ENCODE data around the gene CD3G.
"Not testable (repeated sequence)": the region's sequence is repeated elsewhere in the genome, so short reads cannot be mapped to it uniquely, and the experiment has no call there.

CD3G gene

DNA sequence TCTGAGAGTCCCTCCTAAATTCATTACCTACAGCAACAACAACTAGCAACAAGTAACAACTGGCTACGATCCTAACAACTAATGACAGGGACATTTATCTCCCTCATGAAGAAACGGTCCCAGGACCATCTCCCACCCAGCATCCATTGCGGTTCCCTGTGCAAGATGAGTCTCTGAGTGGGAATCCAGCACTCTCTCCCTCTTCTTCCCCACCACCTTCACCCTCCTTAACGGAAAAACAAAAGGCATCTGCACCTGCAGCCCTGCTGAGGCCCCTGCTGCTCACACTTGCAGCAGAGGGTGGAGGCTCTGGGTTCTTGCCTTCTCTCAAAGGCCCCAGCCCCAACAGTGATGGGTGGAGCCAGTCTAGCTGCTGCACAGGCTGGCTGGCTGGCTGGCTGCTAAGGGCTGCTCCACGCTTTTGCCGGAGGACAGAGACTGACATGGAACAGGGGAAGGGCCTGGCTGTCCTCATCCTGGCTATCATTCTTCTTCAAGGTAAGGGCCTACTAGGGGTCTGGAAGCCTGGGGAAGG lies at the start of gene CD3G:
TSS of gene CD3G (plus strand) at position 364 of the 535 bp plus-strand sequence. CDS start at position 444, 80 bp downstream.
- DNase-seq (ENCODE audit: low read depth), result no peak

DNA sequence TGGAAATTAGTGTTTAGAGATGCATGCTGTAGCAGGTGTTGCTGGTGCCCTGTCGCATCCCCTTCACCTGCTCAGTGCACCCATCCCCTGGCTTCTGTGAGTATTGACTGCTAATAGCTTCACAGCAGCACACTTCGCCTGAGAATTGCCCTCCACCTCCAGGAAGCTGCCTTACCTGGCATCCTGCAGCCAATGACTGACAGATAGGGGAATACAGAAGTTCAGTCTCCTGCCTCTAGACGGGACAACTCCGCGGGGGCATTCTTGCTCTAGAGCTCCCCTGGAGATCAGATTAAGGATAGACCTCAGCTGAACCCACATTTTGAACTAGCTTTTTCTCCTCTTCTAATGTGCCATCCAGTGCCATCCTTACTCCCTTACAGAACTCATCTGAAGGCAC lies 48.9 kb upstream of the CD3G start:
- no peak for DNase-seq (ENCODE audit: low read depth)

DNA sequence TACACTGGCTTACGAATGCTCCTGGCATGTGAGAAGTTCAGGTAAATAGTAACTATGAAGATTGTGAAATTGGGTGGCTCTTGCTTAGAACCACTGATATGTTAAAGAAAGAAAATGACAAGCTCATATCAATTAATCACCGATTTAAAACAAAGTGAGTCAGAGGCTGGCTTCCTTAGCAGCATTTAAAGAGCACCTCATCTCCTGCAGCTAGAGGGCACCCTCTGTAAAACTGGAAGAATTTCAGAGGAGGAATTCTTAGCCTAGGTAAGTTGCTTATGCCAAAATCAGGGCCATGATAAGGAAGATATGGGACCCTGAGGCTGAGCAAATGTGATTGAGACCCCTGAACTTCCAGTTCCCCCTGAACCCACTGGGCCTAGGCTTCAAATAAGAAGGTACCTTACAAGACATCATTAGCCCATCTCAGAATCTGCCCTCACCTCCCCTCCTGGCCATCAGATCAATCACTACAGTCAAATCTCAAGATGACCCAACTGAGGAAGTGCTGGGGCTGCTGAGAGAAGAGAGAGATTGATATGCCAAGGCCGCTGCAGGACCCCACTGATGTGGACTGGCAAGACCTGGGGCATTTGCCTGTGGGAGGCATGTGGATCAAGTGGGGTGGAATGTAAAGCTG lies 48.2 kb upstream of the CD3G start:
- DNase-seq (ENCODE audit: low read depth), result peak; percentile 54

DNA sequence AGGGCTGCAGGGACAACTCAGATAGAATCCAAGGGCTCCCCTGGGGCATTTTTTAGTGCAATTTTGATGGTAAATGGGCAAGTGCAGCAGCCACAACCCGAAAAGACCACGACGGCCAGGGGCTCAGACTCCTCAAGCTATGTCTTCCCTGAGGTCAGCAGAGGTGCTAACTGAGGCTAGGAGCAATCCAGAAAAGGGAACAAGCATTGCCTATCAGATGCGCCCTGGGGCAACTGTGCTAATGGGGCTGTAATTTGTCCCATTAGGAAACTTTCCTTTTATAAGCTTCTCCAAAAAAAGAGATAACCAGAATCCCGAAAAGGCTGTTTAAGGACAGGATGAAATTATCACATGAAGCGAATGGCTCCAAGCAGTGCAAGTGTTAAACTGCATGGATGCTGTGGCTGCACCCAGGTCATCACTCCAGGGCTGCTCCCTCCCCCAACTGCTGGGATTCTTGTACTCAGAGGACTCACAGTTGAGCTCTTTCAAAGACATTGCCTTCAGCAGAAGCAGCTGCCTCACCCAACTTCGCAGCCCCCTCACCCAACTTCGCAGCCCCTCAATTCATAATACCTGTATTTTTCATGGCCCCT lies 42.4 kb upstream of the CD3G start:
- DNase-seq (ENCODE audit: low read depth), result no peak

DNA sequence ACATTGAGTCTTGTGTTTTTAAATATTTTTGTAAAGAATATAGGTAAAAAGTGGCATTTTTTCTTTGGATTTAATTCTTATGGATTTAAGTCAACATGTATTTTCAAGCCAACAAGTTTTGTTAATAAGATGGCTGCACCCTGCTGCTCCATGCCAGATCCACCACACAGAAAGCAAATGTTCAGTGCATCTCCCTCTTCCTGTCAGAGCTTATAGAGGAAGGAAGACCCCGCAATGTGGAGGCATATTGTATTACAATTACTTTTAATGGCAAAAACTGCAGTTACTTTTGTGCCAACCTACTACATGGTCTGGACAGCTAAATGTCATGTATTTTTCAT lies 39.9 kb upstream of the CD3G start:
- DNase-seq (ENCODE audit: low read depth), result no peak

DNA sequence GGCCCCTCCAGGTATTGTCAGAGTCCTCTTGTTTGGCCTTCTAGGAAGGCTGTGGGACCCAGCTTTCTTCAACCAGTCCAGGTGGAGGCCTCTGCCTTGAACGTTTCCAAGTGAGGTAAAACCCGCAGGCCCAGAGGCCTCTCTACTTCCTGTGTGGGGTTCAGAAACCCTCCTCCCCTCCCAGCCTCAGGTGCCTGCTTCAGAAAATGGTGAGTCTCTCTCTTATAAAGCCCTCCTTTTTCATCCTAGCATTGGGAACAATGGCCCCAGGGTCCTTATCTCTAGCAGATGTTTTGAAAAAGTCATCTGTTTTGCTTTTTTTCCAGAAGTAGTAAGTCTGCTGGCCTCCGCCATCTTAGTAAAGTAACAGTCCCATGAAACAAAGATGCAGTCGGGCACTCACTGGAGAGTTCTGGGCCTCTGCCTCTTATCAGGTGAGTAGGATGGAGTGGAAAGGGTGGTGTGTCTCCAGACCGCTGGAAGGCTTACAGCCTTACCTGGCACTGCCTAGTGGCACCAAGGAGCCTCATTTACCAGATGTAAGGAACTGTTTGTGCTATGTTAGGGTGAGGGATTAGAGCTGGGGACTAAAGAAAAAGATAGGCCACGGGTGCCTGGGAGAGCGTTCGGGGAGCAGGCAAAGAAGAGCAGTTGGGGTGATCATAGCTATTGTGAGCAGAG lies 39.4 kb upstream of the CD3G start, which contains the start of gene CD3E:
TSS of gene CD3E (plus strand) at position 163 of the 681 bp plus-strand sequence. CDS start at position 386, 223 bp downstream.
- DNase-seq (ENCODE audit: low read depth), result no peak

DNA sequence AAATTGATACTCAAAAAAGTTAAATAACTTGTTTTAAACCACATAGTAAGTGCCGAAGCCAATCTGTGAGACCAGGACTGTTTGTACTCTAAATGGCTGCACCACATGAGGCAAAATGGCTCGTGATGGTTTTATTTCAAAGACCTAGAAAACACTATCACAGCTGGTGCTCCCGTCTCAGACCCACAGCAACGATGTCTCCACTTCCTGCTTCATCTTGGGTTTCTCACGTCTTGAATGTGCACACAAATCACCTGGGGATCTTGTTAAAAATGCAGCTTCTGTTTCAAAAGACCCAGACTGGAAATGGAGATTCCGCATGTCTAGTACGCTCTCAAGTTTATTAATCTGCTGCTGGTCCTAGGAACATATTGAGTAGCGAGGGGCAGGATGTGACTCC lies 38.4 kb upstream of the CD3G start:
- DNase-seq (ENCODE audit: low read depth), result no peak

DNA sequence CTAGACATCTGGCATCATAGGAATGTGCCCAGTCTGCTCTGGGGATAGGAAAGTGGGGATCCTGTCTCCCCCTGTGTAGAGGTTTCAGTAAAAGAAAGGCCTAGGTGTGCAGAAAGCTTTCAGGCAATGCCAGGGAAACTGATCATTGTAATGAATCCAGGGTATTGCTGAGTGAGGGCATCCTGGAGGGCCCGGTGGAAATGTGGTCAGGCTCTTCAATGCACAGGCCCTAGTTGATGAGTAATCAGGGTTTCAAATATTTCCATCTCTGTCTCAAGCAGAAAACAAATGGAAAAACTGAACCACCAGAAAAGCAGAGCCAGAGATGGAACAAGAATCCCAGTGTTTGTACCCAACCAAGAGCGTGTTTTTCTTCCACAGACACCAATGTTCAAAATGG lies 37.6 kb upstream of the CD3G start:
- DNase-seq (ENCODE audit: low read depth), result peak; percentile 11

DNA sequence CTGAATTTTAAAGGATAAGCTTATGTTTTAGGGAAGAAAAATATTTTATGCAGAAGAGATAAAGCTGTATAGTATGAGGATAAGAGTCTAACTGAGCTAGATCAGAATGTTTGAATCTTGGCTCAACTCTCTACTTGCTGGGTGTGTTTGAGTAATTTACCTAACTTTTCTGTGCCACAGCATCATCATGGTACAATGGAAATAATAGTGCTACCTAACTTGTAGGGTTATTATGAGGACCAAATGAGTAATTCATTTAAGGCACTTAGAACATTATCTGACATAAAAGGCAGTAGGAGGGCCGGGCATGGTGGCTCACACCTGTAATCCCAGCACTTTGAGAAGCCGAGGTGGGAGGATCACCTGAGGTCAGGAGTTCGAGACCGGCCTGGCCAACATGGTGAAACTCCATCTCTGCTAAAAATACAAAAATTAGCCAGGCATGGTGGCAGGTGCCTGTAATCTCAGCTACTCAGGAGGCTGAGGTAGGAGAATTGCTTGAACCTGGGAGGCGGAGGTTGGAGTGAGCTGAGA lies 35.1 kb upstream of the CD3G start:
- not testable (repeated sequence) for DNase-seq (ENCODE audit: low read depth)

DNA sequence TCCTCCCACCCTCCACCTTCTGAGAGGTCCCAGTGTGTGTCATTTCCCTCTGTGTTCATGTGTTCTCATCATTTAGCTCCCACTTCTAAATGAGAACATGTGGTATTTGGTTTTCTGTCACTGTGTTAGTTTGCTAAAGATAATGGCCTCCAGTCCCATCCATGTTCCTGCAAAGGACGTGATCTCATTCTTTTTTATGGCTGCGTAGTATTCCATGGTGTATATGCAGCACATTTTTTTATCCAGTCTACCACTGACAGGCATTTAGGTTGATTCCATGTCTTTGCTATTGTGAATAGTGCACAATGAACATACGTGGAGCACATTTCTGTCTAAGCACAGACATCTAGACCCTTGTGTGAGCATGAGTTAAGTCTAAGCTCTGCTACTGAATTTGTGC lies 33.9 kb upstream of the CD3G start:
- no peak for DNase-seq (ENCODE audit: low read depth)

DNA sequence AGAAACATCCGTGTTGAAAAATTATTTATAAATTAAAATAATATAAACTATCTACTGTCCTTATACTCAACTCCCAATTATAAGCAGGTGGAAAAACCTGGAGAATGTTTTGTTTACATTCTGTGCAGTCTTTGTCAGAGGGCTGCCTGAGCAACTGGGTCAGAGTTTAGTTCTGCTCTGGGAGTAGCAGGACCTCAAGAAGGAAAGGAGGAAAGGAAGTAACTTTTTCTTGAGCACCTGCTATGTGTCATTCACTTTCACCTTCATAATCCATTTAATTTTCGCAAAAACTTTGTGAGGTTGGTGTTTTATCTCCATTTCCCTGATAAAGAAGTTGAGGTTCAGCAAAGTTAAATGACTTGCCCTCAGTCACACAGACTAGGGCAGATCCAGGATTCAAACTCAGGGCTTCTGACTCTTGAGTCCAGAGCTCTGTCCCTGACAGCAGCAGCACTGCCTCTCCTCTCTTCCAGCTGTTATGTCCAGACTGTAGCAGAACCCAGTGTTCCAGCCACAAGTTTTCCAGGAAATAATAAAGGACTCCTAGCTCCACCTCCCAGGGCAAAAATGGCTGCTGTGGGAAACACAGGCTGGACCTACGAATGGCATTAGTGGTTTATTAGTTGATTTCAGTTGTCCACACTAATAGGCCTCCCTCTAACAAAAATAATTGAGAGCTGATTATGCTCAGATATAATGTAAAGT lies 33.2 kb upstream of the CD3G start:
- no peak for DNase-seq (ENCODE audit: low read depth)

DNA sequence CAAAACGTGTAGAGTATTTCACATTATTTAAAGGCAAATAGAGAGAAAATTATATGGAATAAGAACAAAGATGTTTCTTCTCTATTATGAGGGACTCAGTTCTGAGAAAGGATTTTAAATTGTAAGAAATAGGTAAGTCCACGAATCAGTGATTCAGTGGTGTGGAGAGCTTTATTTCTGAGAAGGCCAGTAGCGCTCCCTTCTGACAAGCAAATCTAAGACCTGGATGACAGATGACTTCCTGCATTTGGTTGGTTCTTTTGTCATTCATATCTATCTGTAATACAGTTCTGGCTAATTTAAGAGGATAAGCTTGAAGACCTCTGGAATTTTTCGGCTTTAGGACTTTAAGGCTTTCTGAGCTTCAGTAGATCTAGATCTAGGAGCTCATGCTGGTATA lies 32.6 kb upstream of the CD3G start:
- DNase-seq (ENCODE audit: low read depth), result no peak

DNA sequence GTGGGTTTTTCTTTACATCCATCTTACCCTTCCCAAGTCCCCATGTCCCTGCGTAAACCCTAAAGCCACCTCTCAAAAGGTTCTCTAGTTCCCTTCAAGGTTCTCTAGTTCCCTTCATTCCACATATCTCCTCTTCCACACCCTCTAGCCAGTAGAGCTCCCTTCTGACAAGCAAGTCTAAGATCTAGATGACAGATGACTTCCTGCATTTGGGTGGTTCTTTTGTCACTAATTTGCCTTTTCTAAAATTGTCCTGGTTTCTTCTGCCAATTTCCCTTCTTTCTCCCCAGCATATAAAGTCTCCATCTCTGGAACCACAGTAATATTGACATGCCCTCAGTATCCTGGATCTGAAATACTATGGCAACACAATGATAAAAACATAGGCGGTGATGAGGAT lies 31.8 kb upstream of the CD3G start:
- DNase-seq (ENCODE audit: low read depth), result no peak

DNA sequence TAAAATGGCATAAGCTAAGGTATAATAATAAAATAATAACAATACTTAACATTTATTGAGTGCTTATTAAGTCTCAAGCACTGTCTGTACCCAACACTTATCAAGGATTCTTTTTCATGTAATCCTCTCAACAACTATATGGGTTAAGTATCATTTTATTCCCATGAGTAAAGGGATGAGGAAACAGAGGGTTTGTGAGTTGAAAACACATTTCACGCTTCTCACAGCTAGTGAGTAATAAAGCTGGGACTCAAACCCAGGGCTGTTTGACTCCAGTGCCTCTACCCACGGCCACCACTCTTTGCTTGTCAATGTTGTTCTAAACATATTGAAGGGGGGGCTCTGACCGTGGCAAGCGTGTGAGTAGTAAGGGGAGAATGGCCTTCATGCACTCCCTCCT lies 30.9 kb upstream of the CD3G start:
- DNase-seq (ENCODE audit: low read depth), result peak; percentile 12

DNA sequence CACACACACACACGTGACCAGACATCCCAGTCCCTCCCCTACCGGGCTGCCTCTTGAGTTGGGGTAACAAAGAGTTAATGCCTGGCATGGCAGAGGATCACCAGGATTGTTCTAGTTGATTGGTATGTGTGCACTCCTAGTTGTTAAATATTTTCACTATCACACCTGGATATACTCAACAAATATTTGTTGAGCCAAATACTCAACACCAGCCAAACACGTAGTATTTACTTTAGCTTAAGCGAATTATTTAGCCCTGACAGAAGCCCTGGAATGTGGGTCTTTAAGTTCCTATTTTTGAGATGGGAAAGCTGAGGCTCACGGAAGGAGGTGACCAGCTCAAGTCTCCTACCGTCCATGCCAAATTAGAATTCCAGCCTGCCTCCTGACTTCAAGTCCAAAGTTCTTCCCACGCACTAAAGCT lies 29.1 kb upstream of the CD3G start:
- no peak for DNase-seq (ENCODE audit: low read depth)

DNA sequence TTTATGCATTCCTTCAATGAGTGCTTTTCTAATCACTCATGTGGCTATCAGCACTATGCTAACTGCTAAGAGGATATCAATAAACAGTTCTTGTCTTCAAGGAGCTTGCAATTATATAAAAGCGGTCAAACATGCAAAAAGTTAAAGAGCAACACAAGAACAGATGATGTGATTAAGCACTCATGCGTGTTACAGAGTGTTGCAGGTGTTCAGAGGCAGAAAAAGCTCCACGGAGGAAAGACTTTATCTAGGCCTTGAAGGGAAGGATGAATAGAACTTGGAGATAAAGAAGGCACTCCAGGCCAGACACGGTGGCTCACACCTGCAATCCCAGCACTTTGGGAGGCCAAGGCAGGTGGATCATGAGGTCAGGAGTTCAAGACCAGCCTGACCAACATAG lies 26.0 kb upstream of the CD3G start:
- DNase-seq (ENCODE audit: low read depth), result no peak

DNA sequence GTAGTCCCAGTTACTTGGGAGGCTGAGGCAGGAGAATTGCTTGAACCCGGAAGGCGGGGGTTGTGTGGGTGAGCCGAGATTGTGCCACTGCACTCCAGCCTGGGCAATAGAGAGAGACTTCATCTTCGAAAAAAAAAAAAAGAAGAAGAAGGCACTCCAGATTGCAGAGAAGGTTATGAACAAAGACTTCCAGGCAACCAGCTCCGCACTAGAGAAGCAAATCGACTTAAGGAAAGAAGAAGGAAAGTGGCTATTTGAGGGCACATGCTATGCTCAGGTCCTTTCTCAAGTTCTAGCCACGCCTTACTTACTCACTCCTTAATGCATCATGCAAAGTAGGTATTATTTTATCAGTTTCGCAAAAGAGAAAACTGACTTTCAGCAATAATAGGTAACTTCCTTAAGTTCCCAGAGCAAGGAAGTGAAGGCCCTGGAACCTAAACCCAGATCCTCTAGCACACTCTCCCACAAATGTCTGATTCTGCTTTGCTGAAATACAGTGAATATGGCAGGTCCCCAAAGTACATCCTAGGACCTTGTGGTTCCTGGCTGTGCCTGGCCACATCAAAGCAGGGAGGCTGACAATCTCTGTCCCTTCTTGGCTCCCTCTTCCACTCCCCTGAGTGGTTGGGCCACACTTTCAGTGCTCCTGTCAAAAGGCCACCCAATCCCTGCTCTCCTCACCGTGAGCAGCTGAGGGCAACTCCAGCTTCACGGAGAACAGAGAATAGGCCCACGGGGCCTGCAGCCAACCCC lies 25.4 kb upstream of the CD3G start:
- no peak for DNase-seq (ENCODE audit: low read depth)

DNA sequence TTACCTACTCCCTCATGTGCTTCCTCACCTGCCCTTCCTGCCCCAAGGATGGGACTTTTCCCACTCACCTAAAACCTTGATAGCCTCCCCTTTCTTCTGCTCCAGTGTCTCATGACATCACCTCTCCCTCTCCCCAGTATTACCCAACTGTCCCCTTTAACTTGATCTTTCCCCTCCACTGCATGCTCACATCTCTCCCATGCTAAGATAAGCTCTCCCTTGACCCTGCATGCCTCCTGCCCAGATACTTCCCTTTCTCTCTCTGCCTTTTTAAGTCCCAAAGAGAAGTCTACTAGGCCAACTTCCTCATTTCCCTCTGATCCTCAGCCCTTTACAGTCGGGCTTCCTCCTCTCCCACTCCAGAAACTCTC lies 24.8 kb upstream of the CD3G start:
- DNase-seq (ENCODE audit: low read depth), result no peak

DNA sequence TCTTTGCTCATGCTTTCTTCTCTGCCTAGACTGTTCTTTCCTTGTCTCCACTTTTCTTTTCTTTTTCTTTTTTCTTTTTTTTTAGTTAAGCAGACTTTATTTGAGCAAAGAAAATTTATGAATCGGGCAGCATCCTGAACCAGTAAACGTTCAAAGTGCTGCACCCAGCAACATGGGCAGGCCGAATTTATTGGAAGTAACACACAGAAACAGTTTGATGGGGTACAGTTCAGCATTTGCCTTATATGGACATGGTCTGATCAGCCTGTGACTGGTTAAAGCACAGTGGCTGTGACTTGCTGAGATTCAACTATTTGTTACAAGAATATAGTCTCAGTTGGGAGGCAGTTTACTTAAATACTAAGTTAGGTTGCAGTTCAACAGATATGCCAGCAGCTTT lies 23.6 kb upstream of the CD3G start:
- no peak for DNase-seq (ENCODE audit: low read depth)

DNA sequence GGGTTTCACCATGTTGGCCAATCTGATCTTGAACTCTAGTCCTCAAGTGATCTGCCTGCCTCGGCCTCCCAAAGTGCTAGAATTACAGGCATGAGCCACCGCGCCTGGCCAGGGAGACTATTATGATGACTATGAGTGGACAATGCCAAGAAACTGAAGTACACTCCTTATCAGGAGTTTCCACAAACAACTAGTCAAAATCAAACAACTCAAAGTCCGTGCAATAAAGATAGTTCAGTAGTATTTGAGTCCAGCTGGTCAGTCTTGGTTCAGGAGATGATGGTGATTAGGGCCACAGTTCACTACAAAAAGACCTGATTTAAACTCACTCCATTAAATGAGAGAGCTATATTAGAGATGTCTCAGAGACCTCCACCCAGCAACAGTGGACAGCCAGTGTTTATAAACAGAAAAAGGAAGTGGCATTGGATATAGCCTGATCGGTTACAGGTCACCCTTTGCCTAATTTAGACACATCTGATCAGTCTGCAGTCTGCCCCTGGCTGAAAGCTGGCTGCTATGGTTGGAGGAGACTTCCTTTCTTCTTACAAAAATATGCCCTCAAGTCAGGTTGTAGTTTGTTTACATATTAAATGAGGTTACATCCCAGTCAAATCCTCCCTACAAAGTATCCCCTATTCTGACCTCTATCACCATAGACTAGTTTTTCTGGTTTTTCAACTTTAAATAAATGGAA lies 22.6 kb upstream of the CD3G start:
- no peak for DNase-seq (ENCODE audit: low read depth)

DNA sequence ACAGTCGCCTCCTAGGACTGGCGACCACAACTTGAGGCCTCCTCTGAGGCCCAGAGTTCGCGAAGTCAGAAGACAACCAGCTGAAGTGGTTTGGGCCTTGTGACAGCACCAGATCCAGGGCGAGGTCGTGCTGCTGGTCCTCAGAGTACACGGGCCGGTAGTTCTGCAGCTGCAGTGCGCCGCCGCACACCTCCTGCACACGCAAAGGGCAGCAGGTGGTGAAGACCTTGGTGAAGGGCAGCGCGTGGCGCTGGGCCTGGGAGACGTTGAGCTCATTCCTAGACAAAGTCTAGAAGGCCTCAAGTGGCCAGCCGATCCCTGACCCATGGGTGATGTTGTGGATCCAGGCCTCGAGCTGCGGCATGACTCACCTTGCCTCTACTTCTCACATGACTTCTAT lies 21.4 kb upstream of the CD3G start:
- no peak for DNase-seq (ENCODE audit: low read depth)
